HG02571 (cell line): Measurements from ENCODE around the gene PIGV.
A peak's percentile ranks its signal among the peaks of the same experiment; 100 is the strongest.

Experiments used
- ATAC-seq: cut with Tn5 transposase; IDR thresholded peaks from one replicate; pipeline ENCODE4 v1.9.1; 2021; ENCODE audit warnings: mild to moderate bottlenecking, moderate library complexity; ENCODE audit not compliant: unreplicated experiment

PIGV gene

DNA sequence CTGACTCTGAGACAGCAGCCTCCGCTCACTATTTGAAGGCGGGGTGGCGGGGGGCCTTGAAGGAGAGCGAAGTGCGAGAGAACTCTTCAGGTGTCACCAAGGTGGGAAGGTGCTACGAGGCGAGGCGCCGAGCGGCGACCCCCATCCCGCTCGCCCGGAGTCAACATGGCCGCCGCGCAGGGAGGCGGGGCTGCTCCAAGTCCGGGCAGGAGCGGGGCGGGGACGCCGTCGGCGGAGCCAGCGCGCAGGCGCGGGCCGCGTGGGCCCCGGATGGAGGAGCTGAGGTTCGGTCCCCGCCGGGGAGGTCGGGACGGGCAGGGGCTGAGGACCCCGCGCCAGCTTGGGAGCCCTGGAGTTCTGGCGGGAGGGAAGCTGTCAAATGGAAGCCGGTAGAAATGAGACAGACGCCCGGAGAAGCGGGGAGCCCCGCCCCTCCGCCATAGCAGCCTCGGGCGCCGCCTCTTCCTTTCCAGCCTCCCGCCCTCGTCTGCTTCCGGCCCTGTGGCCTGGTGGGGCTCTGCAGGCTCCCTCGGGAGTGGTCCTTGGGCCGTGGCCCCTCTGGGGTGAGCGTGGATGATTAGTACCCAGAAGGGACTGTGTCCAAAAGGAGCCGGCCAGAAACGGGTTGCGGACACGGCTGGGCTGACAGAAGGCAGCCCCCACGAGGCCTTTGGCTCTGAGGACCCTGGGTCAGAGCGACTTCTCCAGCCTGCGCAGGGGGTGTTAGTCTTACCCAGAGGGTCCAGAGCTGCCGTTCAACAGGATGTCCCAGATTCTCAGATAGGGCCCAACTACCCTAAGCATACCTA, at the start of gene PIGV:
Gene PIGV (plus strand): TSS at position 245 of the 809 bp plus-strand sequence. CDS start 2,866 bp downstream, outside the sequence.
- peak; percentile 62 for ATAC-seq

DNA sequence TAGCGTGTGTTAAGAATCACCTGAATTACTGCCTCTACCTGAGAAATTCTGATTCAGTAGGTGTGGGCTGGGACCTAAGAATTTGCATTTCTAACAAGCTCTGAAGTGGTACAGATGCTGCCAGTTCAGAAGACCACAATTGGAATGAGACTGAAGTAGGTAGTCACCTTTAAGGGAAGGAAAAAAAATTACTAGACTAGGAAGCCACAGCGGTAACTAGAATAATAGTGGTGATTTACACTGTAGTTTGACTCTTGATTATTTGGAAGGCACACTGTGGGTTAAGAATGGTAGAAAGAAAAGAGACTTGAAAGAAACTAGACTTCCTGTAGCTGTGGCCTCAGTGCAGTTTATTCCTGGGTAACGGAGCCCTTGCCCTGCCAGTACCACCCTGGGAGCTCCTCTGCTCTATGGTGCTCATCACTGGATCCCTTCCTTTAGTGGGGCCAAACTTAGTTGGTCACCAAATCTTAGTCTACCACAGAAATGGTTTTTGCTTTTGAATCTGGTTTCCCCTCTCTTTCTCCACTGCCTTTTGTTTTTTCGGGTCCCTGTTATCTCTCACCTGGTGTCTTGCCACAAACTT, 48.3 kb upstream of the PIGV start:
- no peak for ATAC-seq

DNA sequence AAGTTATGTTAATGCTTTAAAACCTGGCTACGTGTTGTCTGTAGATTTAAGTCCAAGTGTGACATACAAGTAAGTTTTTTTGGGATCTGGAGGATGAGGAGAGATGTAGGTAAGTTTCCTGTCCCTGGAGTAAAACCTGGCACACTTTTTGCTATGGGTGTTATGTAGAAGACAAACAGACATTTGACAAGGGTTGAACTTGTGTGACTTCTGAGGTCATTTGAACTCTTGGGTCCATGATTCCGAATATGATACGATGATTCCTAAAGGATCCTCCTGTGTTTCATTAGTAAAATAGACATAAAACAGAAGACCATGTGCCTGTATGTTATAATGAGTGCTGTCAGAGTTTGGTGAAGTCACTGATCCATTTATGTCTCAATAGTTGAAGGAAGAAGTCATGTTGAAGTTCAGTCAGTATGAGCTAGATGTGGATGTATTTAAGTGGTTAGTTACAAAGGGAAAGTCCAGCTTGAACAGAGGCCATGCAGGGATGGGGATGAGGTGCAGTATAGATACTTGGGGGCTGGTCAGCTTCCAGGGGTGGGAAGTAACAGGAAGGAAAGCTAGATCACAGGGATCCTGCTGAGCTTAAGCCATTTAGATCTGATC, 47.6 kb upstream of the PIGV start:
- no peak for ATAC-seq

DNA sequence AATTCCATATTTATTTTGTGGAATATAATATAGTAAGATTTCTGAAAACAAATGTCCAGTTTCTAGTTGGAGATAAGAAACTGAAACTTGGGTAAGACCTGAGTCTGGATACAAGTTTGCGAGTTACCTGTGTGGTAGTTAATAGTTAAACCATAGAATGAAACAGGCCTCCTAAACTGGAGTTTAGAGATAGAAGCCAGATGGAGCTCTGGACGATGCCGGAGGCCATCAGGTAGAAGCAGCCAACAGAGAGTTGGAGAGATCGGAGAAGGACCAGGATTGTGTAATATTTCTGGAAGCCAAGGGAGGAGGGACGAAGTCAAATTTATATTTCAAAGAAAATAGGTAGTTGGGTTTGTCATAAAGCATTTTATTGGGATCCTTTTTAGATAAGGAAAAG, 46.8 kb upstream of the PIGV start:
- no peak for ATAC-seq

DNA sequence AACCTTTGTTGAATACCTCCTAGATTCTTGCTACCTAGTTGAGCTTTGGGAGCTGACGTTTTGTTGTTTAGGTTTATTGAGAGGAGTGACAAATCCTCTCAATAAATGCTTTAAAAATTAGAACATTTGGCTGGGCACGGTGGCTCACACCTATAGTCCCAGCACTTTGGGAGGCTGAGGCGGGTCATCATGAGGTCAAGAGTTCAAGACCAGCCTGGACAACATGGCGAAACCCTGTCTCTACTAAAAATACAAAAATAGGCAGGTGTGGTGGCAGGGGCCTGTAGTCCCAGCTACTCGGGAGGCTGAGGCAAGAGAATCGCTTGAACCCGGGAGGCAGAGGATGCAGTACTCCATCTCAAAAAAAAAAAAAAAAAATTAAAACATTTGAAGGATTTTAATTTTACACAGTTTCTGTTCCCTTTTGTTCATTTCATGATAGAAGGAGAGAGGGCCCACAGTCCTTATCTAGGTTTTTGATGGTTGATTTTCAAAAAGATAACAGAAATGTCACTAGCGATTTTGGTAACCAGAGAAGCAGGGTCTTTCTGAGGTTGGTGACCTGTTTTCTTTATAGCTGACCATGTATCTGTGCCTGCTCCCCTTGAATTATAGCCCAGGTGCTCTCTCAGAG, 44.2 kb upstream of the PIGV start:
- ATAC-seq = no peak

DNA sequence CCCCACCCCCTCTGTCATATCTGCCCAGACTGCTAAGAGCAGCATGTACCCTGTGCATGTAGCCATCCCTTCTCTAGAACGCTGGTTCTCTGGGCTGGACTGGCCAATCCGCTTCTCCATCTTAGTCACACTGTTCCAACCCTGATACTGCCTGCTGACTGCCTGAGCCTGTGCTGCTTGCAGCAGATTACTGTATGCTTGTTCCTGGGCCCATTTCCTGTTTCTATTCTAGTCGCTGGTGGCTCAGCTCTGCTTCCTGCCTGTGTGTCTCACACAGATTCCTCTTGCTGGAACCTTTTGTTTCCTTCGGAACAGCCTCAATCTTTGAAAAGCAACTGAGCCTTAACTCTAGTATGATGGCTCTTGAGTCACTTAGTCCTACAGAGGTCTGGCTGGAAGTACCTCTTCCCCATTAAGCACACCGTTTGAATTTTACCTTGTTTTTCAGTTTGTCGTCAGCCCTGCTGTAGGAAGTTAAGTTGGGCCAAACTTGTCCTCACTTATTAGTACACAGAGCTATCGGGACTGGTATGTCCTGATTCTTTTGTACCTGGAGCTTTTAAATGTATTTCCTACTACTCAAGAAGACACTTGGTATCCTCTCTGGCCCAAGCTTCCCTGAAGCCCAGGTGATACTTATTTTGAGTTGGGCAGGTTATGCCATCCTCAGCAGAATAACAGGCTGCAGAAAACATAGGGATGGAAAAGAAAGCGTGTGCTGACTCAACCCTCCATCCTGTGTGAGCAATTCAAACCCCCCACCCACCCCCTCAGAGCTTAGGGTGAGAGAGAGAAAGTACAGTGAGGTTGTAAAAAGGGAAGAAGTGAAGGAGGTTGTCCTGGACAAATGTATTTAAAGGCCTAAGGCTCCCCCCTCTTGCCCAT, 43.4 kb upstream of the PIGV start:
- ATAC-seq = peak; percentile 95

DNA sequence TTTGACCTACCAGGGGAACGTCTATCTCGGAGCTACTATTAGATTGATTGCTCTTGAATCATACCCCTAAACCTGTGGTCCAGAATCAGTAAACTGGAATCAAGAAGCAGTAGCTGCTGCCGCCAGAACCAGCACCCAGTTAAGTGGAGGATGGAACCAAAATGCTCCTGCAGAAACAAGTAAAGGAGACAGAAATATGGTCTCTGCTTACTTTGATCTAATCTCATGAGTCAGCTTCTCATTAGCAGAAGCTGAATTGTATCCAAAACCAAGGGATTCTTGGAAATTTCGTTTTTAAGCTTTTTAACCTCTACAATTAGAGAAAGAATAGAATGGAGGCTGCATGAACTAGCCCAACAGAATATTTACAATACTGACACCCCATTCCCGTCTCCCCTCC, 42.6 kb upstream of the PIGV start:
- no peak for ATAC-seq

DNA sequence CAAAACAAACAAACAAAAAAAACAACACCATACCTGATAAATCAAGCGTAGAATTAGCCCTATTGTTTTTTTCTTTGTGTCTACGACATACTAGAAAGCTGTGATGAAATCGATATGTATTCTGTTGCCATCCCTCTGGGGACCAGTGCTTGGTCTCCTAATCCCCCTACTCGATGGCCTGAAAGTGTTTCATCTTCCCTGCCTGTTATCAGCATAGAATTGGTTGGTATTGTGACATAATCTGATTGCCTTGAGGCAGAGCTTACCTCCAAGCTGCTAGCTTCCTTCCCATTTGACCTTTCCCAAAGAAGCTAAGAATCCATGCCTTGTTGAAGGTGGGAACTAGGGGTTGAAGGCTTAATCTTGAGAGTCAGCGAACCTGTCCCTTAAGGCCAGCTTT, 40.7 kb upstream of the PIGV start:
- no peak for ATAC-seq

DNA sequence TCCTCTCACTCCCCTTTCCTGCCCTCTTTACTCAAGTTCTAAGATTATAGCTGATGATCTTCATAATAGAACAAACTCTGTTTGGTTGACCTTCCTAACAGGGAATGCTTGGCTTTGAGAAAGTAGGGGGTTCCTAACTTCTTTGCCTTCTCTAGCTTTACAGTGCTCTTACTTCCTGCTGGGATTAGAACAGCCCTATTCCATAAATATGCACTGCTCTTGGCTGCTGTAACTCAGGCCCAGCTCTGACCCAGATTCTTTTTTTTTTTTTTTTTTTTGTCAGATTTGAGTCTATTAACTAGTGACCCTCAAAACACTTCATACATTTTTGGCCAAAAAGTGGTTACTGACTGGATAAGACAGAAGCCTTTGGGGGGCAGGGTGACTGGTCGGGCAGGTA, 39.4 kb upstream of the PIGV start:
- no peak for ATAC-seq

DNA sequence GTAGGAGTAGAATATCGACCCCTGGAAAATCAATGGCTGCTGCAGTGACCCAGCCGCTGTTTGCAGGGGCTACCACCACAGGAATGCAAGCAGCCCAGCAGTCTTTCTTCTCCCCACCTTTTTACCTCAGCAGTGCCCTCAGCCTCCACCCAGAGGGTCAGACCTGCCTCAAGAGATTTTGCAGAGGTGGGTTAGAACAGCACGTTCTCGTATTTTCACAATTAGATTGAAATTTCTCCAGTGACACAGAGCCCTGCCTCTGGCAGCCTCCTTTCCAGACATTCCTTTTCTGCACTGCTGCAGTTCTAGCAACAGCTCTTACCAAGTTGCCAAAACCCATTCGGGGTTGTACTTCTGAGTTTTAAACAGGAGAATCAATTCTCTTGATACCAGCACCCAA, 38.3 kb upstream of the PIGV start:
- ATAC-seq = no peak

DNA sequence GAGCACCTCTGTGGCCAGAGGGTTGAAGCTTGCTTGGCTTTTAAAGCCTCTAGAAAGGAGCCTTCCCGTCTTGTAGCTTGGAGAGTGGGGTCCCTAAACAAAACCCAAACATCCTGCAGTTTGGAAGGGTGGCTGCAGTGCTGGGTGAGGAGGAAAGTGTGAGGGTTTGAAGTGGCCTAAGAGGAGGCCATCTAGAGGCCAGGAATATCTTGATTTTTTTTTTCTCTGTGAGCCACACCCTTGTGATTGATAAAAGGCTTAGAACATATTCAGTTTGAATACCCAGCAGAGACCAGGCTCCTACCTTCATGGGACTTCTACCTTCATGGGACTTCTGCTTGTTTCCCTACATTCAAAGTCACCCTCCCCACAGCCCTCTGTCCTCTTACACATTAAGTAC, 37.3 kb upstream of the PIGV start:
- no peak for ATAC-seq

DNA sequence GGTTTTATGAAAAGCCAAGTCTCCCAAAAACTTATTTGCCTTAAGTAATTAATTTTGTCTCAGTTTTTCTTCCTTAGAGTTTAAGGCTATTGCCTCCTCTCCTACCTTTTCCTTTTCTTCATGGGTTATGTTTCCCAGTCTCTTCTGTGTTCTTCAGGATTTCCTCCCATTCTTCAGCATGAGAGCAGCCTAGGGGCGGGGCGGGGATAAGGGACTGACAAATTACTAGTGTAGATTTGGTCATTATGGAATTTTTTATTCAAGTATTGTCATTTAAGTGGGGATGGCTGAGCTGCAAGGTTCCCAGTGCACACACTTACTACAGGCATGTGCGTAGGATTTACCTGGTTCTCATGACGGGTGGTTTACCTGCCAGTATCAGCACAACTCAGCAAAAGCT, 35.2 kb upstream of the PIGV start:
- no peak for ATAC-seq

DNA sequence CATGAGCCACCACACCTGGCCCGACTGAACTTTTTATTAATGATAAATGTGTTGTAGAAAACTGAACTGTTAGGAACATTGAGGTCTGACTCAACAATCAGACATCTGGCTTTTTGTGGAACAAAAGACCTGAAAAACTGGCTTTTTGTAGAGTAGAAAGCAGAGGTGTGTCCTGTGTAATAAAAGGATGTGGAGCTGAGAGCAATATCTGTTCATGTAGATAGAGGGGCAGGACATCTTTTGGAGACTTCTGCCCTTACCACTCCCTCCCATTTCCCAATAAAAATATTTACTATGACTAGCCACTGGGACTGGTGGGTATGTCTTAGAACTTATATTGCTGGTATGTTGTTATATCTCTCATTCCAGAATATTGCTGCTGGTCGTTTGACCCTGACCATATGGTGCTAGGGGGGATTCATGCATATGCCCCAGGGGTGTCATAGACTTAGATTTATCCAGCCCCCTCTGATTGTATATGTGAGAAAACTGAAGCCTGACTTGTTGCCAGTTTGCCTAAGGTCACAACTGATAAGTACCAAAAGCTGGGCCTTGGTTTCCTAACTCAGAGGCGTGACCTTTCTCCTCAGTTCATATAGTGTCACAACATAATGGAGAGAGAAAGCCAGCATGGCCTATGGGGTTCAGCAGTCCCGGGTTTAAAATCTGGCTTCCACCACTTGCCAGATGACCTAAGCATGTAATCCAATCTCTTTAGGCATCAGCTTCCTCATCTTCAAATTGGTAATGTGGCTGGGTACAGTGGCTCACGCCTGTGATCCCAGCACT, 33.5 kb upstream of the PIGV start:
- no peak for ATAC-seq

DNA sequence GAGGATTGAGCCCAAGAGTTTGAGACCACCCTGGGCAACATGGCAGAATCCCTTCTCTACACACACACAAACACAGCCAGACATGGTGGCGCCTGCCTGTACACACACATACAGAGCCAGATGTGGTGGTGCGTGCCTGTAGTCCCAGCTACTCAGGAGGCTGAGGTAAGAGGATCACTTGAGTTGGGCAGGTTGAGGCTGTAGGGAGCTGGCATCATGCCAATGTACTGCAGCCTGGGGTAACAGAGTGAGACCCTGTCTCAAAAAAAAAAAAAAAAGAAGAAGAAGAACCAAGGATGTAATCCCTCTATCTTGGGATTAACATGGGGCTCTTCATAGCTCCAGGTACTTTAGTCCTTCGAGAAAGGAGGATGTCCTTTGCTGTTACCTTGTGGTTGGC, 29.4 kb upstream of the PIGV start:
- ATAC-seq = no peak

DNA sequence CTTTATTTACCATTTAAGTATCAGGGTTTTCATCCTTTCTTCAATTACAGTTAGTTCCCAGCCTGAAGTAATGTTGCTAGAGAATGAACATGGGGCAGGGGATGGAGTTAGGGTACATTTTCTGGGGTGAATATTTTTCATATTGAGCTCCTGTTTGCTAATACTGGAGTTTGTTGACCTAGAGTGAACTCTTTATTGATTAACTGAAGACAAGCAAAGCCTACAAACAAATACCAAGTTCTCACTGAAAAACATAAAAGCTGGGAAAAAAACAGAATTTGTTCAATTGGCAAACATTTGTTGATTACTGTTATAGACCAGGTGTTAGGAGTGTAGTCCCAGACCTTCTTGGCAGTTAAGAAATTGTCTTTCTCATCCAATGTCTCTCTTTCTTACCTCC, 28.2 kb upstream of the PIGV start:
- no peak for ATAC-seq

DNA sequence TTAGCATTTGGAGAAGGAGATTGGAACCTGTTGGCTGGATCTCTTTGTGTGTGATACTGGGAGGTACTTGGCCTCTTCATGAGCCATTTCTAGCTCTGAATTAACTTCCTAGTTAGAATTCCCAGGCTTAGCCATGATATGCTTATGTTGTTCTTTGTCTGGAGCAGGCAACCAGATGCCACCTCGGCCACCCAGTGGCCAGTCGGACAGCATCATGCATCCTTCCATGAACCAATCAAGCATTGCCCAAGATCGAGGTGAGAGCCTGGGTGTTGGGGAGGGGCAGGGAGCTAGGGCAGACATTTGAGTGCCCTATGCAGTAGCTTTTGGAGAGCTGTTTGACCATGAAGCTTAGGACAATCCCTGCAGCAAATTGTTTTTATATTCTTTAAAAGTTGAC, 26.5 kb upstream of the PIGV start:
- no peak for ATAC-seq

DNA sequence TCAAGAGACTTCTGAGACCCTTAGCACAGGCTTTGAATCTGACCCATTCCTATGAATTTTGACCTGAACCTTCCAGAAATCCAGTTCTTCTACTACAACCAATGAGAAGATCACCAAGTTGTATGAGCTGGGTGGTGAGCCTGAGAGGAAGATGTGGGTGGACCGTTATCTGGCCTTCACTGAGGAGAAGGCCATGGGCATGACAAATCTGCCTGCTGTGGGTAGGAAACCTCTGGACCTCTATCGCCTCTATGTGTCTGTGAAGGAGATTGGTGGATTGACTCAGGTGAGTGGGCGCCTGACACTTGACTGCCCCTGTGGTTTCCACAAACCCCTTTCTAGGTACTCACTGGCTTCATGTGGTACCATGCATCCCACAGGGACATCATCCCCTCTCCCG, 20.0 kb upstream of the PIGV start:
- no peak for ATAC-seq

DNA sequence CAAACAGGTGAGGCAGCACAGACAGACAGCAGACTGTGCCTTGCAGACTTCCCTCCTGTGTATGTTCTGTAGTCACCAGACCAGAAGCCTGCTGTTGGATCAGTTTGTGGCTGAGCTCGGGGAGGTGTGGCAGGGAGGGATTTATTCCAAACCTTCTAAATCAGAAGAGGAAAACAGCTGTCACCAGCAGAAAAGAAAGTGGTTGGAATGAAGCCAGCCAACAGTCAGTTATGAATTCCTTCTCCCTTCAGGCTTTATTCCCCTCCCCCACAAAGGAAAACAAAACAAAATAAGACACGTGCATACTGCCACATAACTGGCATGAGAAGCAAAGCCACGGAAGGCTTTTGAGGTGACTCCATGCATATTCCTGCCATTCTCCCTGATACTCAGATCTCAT, 19.0 kb upstream of the PIGV start:
- no peak for ATAC-seq

DNA sequence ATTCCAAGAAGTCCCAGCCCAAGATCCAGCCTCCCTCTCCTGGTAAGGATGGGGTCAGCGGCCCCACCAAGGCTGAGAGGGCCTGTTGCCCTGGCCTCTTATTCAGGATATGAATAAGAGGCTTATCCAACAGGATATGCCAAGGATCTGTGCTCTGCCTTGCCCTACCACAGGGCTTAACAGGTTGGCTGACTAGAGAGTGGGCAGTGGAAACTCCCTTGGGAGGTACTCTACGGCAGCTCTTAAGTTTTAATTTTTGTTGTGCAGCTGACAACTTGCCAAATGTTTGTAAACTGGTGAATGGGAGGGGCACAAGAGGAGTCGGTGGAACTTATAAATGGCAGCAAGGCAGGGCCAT, 16.5 kb upstream of the PIGV start:
- no peak for ATAC-seq

DNA sequence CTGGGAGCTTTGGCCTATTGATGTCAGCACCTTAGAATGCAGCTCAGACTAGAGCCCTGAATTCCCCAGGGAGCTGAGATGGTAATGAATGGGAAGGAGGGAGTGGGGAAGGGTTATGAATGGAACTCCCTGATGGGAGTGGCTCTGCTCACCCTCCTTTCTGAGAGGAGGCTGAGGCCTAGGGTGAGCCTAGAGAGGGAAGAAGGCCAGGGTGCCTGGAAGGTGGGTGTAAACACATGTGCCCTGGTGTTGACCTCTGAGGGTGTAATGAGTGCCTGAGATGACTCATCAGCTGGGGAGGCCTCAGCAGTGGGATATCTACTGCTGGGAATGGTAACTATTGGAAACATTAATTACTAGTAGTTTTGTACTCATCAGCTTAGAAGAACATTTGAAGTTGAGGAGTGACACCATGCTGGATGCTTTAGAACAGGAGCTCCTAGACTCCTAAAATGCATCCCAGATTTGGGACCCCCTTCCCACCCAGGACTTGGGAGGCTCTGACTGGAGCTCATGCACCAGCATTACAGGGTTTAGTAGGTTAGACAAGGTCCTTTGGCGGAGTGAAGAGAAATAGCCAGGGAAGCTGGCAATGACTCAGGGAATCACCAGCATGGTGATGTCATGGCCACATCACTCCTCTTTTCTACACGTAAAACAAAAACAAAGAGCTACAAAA, 16.0 kb upstream of the PIGV start:
- ATAC-seq = no peak
